GM21737 (cell line): ENCODE measurements around the gene OPRD1.
A peak's percentile ranks its signal among the peaks of the same experiment; 100 is the strongest.
"Not testable (repeated sequence)": the region's sequence is repeated elsewhere in the genome, so short reads cannot be mapped to it uniquely, and the experiment has no call there.

Experiments
- ATAC-seq: cut with Tn5 transposase; IDR thresholded peaks from one replicate; pipeline ENCODE4 v1.9.1; 2021; ENCODE audit warnings: mild to moderate bottlenecking, moderate library complexity; ENCODE audit not compliant: unreplicated experiment

The OPRD1 gene

GRCh38 chr1:28840928-28841544 is 29.1 kb downstream of the OPRD1 start:
- ATAC-seq, result no peak

DNA sequence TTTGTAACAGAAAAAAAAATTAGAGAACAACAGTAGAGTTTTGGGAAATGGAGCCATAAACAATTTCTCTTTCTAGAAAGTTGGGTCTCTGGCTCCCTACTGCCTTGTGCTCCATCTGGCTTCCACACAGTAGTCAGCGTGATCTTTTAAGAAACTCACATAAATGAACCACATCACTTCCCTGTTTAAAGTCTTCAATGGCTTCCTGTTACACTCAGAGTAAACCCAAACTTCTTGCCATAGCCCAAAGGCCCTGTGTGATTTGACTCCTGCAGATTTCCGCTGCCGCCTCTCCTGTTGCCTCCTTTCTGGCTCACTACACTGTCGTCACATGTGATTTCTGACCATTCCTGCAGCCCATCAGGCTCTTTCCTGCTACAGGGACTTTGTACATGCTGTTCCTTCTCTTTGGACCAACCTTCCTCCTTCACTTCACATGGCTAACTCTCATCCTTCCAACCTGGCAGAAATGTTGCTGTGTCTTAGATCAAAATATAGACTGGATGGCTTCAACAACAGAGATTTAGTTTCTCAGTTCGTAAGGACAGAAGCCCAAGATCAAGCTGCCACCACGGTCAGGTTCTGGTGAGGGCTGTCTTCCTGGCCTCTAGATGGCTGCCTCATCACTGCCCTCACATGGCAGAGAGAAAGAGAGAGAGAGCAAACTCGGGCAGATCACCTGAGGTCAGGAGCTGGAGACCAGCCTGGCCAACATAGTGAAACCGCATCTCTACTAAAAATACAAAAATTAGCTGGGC is 34.0 kb downstream of the OPRD1 start:
- no peak for ATAC-seq

DNA sequence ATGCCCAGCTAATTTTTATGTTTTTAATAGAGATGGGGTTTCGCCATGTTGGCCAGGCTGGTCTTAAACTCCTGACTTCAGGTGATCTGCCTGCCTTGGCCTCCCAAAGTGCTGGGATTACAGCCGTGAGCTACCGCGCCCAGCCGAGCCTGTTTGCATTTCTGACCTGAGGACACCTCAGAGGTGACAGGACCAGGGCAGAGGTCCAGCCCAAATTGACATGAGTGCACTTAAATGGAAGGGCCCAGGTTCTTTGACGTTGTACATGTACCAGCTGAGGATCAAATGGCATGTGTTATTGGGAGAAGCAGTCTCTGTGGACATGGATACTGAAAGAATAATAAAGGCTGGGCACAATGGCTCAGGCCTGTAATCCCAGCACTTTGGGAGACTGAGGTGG is 35.2 kb downstream of the OPRD1 start:
- ATAC-seq, result not testable (repeated sequence)

GRCh38 chr1:28848416-28848815 is 36.4 kb downstream of the OPRD1 start:
- no peak for ATAC-seq

GRCh38 chr1:28853093-28853742 is 41.2 kb downstream of the OPRD1 start:
- no peak for ATAC-seq

GRCh38 chr1:28854406-28854805 is 42.4 kb downstream of the OPRD1 start:
- ATAC-seq, result not testable (repeated sequence)

- ATAC-seq, result no peak
Measured at GRCh38 chr1:28855046-28855445, 43.1 kb downstream of the OPRD1 start.

GRCh38 chr1:28855469-28855951 is 43.5 kb downstream of the OPRD1 start:
- no peak for ATAC-seq

DNA sequence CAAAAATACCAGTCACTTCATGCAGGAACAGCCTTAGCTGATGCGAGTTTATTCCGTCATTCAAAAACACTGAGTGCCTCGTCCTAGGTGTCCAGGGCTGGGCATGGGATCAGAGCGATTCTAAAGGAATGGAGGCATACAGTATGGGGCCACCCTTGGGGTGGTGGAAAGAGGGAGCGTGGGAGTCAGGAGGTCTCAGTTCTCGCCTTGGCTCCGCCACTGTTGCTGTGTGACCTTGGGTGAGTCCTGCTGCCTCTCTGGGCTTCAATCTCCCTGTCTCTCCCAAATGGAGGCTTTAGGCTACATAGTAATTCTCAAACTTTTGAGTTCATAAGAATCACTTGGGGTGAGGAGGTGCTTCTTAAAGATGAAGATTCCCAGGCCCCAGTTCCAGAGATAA is 44.0 kb downstream of the OPRD1 start:
- ATAC-seq, result no peak

DNA sequence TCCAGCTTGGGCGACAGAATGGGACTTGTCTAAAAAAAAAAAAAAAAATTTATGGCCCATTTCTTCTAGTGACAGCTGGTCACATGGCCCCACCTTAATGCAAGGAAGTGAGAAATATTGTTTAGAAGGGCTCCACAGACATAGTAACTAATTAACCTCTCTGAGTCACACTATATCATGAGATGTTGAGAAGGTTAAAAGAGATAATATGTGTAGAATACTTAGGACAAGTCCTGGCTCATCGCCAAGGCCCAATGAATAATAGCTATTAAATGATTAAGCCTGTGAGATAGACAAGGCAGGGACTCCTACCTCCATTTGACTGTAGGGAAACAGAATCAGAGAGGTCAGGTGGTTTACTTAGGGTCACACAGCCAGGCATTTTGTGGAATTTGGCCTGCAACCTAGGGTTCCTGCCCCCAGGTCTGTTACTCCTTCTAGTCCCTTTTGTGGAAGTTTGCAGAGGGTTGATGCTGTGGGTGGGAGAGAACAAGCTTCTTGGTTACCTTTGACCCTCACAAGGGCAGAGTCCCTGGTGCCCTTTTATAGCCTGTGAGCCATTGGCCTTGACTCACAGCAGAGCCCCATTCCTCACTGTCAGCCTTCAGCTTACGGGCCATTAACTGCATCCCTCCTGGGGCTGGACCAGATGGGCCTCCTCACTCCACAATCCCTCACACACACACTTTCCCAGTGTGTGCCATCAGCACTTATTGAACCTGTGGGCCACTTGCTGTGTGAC is 48.5 kb downstream of the OPRD1 start:
- ATAC-seq, result no peak

DNA sequence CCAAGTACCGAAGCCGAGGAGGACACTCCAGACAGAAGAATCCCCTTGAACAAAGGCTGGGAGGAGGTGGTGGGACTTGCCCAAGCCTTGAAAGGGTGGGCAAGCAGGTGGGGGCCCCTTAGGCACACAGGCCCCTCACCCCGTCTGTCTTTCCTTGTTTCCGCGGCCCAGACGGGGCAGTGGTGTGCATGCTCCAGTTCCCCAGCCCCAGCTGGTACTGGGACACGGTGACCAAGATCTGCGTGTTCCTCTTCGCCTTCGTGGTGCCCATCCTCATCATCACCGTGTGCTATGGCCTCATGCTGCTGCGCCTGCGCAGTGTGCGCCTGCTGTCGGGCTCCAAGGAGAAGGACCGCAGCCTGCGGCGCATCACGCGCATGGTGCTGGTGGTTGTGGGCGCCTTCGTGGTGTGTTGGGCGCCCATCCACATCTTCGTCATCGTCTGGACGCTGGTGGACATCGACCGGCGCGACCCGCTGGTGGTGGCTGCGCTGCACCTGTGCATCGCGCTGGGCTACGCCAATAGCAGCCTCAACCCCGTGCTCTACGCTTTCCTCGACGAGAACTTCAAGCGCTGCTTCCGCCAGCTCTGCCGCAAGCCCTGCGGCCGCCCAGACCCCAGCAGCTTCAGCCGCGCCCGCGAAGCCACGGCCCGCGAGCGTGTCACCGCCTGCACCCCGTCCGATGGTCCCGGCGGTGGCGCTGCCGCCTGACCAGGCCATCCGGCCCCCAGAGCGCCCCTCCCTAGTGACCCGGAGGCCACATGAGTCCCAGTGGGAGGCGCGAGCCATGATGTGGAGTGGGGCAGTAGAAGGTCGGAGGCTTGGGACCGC is 50.8 kb downstream of the OPRD1 start:
- no peak for ATAC-seq

DNA sequence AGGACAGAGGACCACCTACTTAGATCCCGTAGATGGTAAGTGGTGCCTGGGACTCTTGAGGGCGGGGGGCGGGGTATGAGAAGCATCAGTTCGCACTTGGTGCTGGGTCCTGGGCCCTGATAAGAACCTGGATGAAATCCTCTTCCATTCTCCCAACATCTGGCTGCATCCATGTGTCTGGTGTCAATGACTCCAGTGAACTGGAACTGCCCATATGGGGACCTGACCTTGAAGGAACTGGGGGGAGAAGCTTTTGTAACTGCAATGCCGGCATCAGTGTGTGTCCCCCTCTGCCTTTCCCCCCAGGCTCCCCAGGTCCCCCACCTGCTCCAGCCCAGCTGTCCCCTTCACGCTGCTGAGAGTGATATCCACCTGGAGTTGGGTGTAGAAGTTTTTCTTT is 52.7 kb downstream of the OPRD1 start:
- ATAC-seq, result no peak

- no peak for ATAC-seq
Measured at GRCh38 chr1:28865997-28866650, 54.2 kb downstream of the OPRD1 start.

- no peak for ATAC-seq
Measured at GRCh38 chr1:28867850-28868249, 55.9 kb downstream of the OPRD1 start.

GRCh38 chr1:28869952-28870351 is 58.0 kb downstream of the OPRD1 start:
- no peak for ATAC-seq

- no peak for ATAC-seq
Measured at GRCh38 chr1:28871631-28872401, 59.8 kb downstream of the OPRD1 start.

GRCh38 chr1:28875134-28875533 is 63.2 kb downstream of the OPRD1 start:
- ATAC-seq, result not testable (repeated sequence)

- ATAC-seq, result peak; percentile 55
Measured at GRCh38 chr1:28877132-28877781, 65.3 kb downstream of the OPRD1 start.

DNA sequence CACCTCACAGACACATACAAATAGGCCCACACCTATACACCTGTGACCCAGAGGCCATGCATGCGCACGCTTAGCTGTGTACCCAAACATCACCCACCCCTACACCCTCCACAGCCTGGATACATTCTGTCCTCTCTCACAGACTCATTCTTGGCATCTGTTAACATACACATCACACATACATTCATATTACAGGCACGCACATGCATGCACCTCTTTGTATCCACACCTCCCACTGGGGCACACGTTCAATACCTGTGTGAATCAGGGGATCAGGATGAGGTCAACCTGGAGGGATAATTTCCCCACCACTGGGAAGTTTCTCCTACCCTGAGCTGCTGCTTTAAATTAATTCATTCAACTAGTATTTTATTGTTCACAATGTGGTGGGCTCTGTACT is 66.8 kb downstream of the OPRD1 start:
- ATAC-seq, result no peak
